ENCODE measurements around the gene MAP6.

Gene MAP6

GRCh38 chr11:75541193-75542087, 127.4 kb downstream of the MAP6 start:
- TF ChIP-seq CTCF (IDR thresholded peaks at IDR 0.05; ENCODE audit: low read depth, low read length) = no peak
- H3K4me3 ChIP-seq (ENCODE audit: low read depth, low read length) = no peak overlapping the region

DNA sequence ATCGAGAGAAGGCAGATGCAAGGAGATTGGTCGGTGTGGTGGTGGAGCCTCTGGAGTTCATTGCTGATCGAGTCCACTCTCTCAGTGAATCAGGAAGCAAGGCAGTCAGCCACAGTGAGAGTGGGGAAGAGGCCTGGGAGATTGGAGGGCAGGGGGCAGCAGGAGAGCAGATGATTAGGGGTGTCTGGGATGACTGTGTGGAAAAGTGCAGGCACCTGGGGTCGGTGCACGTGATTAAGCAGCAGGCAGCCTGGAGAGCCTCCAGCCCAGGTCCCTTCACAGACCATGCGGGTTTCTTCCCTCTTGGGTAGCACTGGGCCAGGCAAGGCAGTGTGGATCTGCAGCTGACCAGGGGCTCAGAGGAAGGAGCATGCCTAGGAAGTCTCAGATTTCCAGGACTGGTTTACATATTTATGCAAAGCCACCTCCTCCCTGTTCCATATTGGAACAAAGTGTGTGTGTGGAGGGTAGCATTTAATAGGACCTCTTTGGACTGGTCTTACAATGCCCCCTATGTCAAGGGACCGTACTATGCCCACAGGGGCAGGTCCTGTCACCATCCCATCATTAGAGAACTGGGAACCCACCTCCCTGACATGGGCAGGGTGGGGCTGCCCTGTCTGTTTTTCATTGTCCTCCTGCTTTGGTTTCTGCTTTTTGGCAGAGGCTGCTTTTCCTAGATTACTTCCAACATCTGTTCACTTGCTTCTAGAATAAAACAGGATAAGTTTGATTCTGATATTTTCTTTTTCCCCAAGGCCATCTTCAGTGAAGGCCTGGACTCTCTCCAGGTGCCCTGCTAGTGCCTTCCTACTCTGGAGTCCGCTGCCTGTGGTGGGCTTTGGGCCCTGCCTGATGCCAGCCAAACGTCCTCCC, 129.1 kb downstream of the MAP6 start:
- H3K4me3 ChIP-seq (ENCODE audit: low read depth, low read length) = no peak overlapping the region
- no peak for TF ChIP-seq CTCF (IDR thresholded peaks at IDR 0.05; ENCODE audit: low read depth, low read length)

DNA sequence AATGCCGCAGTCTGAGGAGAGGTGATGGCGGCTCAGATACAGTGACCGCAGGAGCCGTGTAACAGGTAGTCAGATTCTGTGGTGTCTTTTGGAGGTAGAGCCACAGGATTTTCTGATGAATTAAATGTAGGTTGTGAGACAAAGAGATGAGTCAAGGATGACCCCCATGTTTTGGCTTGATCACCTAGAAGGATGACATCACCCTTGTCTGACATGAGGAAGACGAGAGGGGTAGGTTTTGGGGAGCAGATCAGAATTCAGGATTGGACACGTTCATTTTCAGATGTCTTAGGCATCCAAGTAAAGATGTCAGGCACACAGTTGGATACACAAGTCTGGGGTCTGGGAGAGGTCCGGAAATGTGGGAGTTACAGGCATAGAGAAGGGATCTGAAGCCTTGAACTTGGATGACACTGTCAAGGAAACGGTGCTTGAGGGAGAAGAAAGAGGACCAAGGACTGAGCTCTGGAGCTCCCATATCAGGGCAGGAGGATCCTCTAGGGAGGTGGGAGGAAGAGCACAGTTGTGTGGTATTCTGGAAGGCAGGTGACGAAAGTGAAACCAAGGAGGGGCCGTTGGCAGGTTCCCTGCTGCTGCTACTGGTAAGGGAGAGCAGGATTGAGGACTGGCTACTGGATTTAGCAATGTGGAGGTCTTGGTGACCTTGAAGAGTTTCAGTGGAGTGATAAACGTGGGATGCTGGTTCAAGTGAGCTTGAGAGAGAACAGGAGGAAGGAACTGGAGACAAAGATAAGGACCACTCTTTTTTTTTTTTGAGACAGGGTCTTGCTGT, 130.5 kb downstream of the MAP6 start:
- H3K4me3 ChIP-seq (ENCODE audit: low read depth, low read length) = no peak overlapping the region
- no peak for TF ChIP-seq CTCF (IDR thresholded peaks at IDR 0.05; ENCODE audit: low read depth, low read length)

- no peak overlapping the region for H3K4me3 ChIP-seq (ENCODE audit: low read depth, low read length)
- no peak for TF ChIP-seq CTCF (IDR thresholded peaks at IDR 0.05; ENCODE audit: low read depth, low read length)
Measured at GRCh38 chr11:75537740-75538139, 131.1 kb downstream of the MAP6 start.
